Hematopoietic multipotent progenitor cell (in vitro differentiated cells): ENCODE data around the gene SEC31B. TPM values are rescaled to one million over a fixed set of nuclear protein-coding genes. Genes with fewer than 3 reads are reported as not detected.

ENCODE experiments used
- DNase-seq, 3 donors: peaks; one replicate each; pipeline ENCODE4 v3.0.0-alpha.2; 2011 to 2015; ENCODE audit warnings: low read depth in 2 of 3, low spot score in 2 of 3
- total RNA-seq: library from RNA; depleted of rRNA; stranded (reverse); fragments of >200 nt; gene quantifications from one replicate; pipeline ENCODE4 v1.2.3, GENCODE V29; 2012

The SEC31B gene
- total RNA-seq, 1 donor, result 9.7 TPM

- no peak for DNase-seq
These were observed 21.6 kb downstream of the SEC31B start for GRCh38 chr10:100498059-100498458.

- DNase-seq, result no peak
These were observed 23.1 kb downstream of the SEC31B start for GRCh38 chr10:100496567-100496966.

- DNase-seq, result no peak
These were observed 29.1 kb downstream of the SEC31B start for GRCh38 chr10:100490531-100490930.

GRCh38 chr10:100489396-100489795, 30.3 kb downstream of the SEC31B start:
- no peak for DNase-seq

DNA sequence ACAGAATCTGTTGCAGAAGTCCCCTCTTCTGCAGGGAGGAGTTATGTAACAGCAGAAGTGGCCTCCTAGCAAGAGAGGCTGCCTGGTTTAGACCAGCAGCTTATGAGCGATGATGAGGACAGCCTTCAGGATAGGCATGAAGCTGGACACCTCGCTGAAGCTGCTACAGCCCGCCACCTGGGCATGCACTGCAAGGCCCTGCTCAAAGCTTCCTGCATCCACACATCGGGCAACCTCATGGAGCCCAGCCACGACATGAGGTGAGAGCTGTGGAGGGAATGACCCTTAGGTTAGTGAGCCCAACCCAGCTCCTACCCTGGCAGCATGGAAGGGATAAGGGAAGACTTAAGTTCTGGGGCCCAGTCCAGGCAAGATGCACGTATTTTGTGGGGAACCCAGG, 32.1 kb downstream of the SEC31B start:
- no peak for DNase-seq

- no peak for DNase-seq
These were observed 33.7 kb downstream of the SEC31B start for GRCh38 chr10:100485801-100486495.

- DNase-seq, result no peak
These were observed 34.3 kb downstream of the SEC31B start for GRCh38 chr10:100485366-100485765.

DNA sequence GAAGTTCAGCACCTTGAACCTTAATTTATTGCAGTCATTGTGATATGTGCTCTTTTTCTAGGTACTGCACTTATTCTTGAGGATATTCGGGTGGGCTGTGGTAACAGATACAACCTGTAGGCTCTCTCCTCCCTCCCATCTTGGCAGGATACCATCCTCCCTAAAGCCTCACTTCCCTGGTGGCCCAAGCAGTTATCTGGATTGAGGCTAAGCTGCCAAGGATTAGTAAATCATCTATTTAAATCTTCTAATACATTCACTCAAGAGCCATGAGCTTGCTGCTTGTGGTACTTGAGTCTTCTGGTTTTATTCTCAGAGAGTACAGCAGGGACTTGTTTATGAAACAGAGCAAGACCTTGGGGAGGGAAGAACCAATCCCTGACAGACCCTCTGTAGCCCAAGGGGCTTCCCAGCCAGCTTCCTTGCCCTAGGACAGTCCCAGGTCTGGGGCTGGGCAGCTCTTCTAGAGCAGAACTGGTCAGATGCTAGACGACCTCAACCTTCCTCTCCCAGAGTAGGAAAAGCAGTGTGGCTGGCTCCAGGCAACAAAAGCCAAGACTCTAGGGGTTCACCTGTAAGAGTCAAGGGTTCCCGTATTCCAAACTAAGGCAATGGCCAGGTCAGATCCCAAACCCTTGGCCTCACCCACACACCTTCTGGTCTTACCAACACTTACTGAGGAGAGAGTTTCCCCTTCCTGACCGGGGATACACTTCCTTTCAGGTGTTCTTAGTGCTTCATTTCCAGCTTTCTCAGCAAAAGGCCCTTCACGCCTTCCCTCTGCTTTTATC, 35.6 kb downstream of the SEC31B start:
- DNase-seq, result no peak

- DNase-seq, result no peak
These were observed 36.9 kb downstream of the SEC31B start for GRCh38 chr10:100482834-100483185.

GRCh38 chr10:100482181-100482833, 37.4 kb downstream of the SEC31B start:
- peak; percentile 55 to 70 (median 68) for DNase-seq

GRCh38 chr10:100481462-100482081, 38.1 kb downstream of the SEC31B start:
- DNase-seq, result peak; percentile 86 to 96 (median 88)

DNA sequence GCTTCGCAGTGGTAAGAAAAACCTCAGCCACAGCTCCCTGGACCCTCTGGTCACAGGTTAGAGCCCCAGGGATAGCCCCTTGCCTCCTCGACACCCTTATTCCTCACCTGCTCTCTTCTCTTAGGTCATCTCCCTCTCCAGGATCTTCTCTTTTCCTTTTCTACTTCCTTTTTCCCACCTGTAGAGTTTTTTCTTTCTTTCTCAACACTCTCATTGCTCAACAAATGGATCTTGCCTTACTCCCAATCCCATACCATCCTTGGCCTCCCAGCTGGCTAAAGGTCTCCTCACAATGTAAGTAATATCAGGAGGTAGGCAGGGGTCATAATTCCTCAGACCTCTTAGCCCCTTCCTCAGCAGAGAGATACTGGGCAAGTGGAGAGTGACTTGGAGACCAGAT, 39.7 kb downstream of the SEC31B start:
- no peak for DNase-seq

- no peak for DNase-seq
These were observed 40.6 kb downstream of the SEC31B start for GRCh38 chr10:100479037-100479436.

- DNase-seq, result no peak
These were observed 41.7 kb downstream of the SEC31B start for GRCh38 chr10:100477970-100478369.

GRCh38 chr10:100470367-100470766, 49.3 kb downstream of the SEC31B start:
- DNase-seq, result no peak

- no peak for DNase-seq
These were observed 49.9 kb downstream of the SEC31B start for GRCh38 chr10:100469756-100470155.

DNA sequence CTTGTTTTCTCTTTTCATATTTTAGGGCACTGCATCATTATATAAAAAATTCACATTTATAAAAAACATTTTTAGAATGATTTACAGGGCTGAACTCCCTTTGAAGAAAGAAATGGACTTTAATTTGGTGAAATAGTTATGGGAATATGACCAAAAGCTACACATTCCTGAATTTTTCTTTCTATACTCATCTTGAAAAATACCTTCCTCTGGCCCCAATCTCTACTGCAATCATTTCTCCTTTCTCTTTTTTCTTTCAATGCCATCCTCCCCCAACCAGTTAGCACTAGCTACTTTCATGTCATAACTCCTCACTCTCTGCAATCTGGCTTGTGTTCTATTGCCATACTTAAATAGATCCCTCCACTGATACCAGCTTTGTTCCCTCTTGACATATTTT, 50.7 kb downstream of the SEC31B start:
- no peak for DNase-seq

GRCh38 chr10:100468322-100468721, 51.3 kb downstream of the SEC31B start:
- no peak for DNase-seq

DNA sequence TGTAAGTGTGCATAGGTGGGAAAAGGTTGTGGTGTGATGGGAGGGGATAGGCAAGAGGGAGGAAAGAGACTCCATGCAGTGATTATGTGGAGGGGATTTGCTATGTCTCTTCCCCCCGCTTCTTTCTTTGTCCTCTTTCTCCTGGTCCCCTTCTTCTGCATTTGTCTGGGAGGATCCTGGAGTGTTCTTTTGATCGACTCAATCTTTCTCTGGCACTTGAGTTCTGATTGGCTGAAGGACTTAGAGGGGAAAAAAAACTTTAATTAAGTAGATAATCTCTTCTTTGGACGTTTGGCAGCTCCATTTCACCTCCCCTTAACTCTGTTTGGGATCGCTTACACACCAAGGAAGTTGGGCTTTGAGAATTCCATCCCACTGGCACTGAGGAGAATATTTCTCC, 57.0 kb downstream of the SEC31B start, which contains the start of gene WNT8B:
Gene WNT8B, plus strand, starts transcription at position 301 of the 400 bp plus-strand sequence. CDS start 160 bp downstream, outside the sequence.
- DNase-seq, result no peak

GRCh38 chr10:100448951-100449350, 70.7 kb downstream of the SEC31B start:
- DNase-seq, result peak in 1 of 3 donors; percentile 6

DNA sequence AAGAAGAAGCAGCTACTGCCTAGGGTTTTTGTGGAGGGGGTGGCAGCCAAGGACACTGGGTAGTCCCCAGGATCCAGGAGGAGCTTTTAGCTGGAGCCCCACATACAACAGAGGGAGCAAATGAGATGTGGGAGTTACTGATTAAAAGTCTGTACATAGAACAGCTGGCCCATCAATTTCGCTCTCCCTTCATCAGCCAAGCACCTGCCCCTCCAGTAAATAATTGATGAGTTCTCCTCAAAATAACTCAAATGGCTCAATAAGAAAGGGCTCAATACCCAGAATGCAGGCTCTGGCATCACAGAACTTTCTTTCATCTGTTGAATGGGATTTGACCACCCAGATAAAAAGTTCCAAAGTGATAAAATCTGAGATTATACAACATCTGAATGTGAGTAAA, 72.0 kb downstream of the SEC31B start:
- DNase-seq, result no peak
